ENCODE results near the gene NCR2. TPM values are rescaled to one million over a fixed set of nuclear protein-coding genes. Genes with fewer than 3 reads are reported as not detected.

NCR2 gene, protein sequence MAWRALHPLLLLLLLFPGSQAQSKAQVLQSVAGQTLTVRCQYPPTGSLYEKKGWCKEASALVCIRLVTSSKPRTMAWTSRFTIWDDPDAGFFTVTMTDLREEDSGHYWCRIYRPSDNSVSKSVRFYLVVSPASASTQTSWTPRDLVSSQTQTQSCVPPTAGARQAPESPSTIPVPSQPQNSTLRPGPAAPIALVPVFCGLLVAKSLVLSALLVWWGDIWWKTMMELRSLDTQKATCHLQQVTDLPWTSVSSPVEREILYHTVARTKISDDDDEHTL
- total RNA-seq: not detected in 2 replicates

DNA sequence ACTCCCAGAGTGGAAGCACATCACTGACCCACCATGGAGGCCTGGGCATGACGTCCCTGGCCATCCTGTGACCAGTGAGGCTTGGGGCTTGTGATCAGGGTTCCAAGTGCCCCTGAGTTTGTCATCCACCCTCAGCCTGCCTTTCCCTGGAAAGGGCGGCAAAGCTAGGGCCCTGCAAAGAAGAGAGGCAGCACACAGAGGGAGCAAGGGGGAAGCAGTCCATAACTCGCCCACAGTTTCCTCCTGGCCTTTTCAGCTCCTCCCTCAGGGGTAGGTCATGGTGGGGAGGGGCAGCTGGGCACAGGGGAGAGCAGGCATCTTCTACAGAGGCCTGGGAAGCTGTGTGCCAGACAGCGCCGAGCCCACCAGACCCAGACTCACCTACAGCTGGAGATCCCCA lies at the start of gene NCR2:
NCR2 (plus strand) TSS at position 313 of the 400 bp plus-strand sequence. CDS start 269 bp downstream, outside the sequence.

DNA sequence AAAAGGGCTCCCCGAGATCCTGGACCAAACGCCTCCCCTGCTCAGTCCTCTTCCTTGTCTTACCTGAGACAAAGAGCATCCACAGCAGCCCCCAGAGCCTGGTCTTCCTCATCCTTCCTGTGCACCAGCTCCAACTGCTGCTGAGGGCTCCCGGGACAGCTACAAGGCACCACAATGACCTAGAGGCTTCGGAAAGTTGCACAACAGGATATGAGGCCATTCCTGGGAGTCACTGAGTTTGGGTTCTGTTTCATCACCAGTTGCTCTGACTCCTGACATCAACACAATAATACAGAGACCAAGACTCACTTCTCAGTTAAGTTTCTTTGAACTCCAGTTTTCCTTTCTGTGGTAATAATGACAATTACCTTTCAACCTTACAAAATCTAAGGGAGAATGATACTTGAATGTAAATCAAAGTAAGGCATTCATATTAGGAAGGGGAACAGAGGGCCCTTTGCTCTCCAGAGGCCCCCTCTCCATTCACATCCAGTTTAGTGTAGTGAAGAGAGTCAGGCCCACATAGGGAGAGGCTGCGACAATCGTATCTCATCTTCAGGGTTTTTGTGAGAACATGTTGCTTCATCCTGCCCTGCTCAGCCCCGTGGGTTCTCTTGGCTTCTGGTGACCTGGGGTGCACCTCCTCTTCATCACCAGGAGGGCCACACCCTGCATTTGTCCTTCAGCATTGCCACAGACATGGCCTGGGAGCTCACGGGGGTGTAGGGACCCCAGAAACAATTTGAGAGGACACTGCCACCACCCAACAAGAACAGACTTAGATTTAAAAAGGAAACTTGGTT lies 48.7 kb upstream of the NCR2 start, which contains the start of gene TREM1:
TREM1 (minus strand) TSS at position 139 of the 803 bp plus-strand sequence; CDS start at position 112, 27 bp downstream.

Small RNAs within 50 kb of the gene (small RNA-seq; reads per million reads assigned to genes)
- not detected for gene RNU6-643P

Other genes with a start within 250 kb of the NCR2 start
- not detected in 2 replicates for gene TREML1, start 181.3 kb upstream of the NCR2 start, total RNA-seq
- gene TREM2, start 172.5 kb upstream of the NCR2 start, total RNA-seq: not detected in 2 replicates
- not detected in 2 replicates for gene TREML2, start 134.5 kb upstream of the NCR2 start, total RNA-seq
- gene TREML4, start 107.3 kb upstream of the NCR2 start, total RNA-seq: not detected in 2 replicates
- not detected in 2 replicates for gene TREM1, start 48.9 kb upstream of the NCR2 start, total RNA-seq
- gene FOXP4, start 210.8 kb downstream of the NCR2 start, total RNA-seq: 6.0 and 7.8 TPM in 2 replicates

Data from vein endothelial cell (primary cell).